Prostate gland (tissue), 2 donors: ENCODE results near the gene PSKH1. TPM values are rescaled to one million over a fixed set of nuclear protein-coding genes. Genes with fewer than 3 reads are reported as not detected.

Source experiments
- DNase-seq: peaks from one replicate; pipeline ENCODE4 v3.0.0-alpha.2; 2019; ENCODE audit warnings: low spot score
- H3K27ac ChIP-seq, 2 donors: fragments of 200-600 bp; sonication (generic); 2 replicates each; pipeline ENCODE4 v1.5.1; 2017 to 2019
- H3K27me3 ChIP-seq: fragments of 200-600 bp; sonication (generic); replicated peaks from 2 replicates; pipeline ENCODE4 v1.5.1; 2019; ENCODE audit not compliant: insufficient read depth
- H3K36me3 ChIP-seq, 2 donors: fragments of 200-600 bp; sonication (generic); 1 replicate in 1 of 2; 2 replicates in 1 of 2; pipeline versions ENCODE4 v1.5.1 to v1.8.1; 2017 to 2019
- H3K4me1 ChIP-seq: fragments of 200-600 bp; sonication (generic); replicated peaks from 2 replicates; pipeline ENCODE4 v1.5.1; 2019
- H3K4me3 ChIP-seq, 2 donors: fragments of 200-600 bp; sonication (generic); 2 replicates each; pipeline ENCODE4 v1.5.1; 2017 to 2019
- H3K9me3 ChIP-seq: fragments of 200-600 bp; sonication (generic); 2 replicates; pipeline ENCODE4 v1.5.1; 2017
- CTCF ChIP-seq, 4 experiments: fragments of 200-600 bp in 2 of 4; fragments of 450-650 bp in 2 of 4; sonication (generic) in 2 of 4; IDR thresholded peaks; 1 replicate in 3 of 4; 2 replicates in 1 of 4; pipeline ENCODE4 v1.5.1; 2016 to 2019; ENCODE audit warnings: antibody characterized with exemption in 4 of 4, mild to moderate bottlenecking in 2 of 4, moderate library complexity in 2 of 4
- POLR2A ChIP-seq: fragments of 450-650 bp; IDR thresholded peaks from one replicate; pipeline ENCODE4 v1.6.1; 2016; ENCODE audit warnings: antibody characterized with exemption, mild to moderate bottlenecking
- POLR2AphosphoS5 ChIP-seq: sonication (generic); formaldehyde crosslinking; IDR thresholded peaks from one replicate; pipeline ENCODE4 v1.6.1; 2017; ENCODE audit warnings: antibody characterized with exemption
- WGBS: methylation state at CpG from one replicate; pipeline ENCODE4 v1.1.5; 2018; 5-methylcytosine and 5-hydroxymethylcytosine counted together
- intact Hi-C: fragments of 100-400 bp; cut with DNase I; formaldehyde crosslinking; loops from one replicate; pipeline ENCODE4 v1.14.2; 2022
- total RNA-seq, 2 donors: library from RNA; depleted of rRNA; stranded (reverse); fragments of >200 nt; gene quantifications; one replicate each; pipeline ENCODE4 v1.1.0, GENCODE V29; 2016

Gene PSKH1
- total RNA-seq, 2 donors from 2014 or later: 16.7 to 53.2 TPM

GRCh38 chr16:67922221-67922620 is 29.2 kb downstream of the PSKH1 start:
- Histone ChIP-seq H3K27ac (no peak overlapping the region), H3K27me3 (no peaks in the 10 kb centered on the region), H3K36me3 (no peaks in the 10 kb centered on the region), H3K4me1 (peaks cover 12% of the 10 kb centered on the region), H3K9me3 (no peaks in the 10 kb centered on the region), H3K4me3 (no peak overlapping the region)
- no peak for DNase-seq
- no peak for TF ChIP-seq POLR2A
- no peak for TF ChIP-seq POLR2AphosphoS5
- TF ChIP-seq CTCF (IDR thresholded peaks at IDR 0.05): no peak
- WGBS: 68% methylated on average over 5 of the region's 5 CpGs
- intact Hi-C loops: no loop called here

GRCh38 chr16:67922740-67923139 is 29.7 kb downstream of the PSKH1 start:
- Histone ChIP-seq H3K4me3 (no peak overlapping the region), H3K27me3 (no peaks in the 10 kb centered on the region), H3K9me3 (no peaks in the 10 kb centered on the region), H3K27ac (no peak overlapping the region), H3K36me3 (no peaks in the 10 kb centered on the region), H3K4me1 (peaks cover 12% of the 10 kb centered on the region)
- intact Hi-C loops: no loop called here
- TF ChIP-seq POLR2A: no peak
- peak; percentile 63 for TF ChIP-seq POLR2AphosphoS5
- TF ChIP-seq CTCF (IDR thresholded peaks at IDR 0.05): peak in 1 of 4 experiments; percentile 14
- DNase-seq: peak; percentile 70
- 36% methylated on average over 8 of the region's 8 CpGs for WGBS

- Histone ChIP-seq H3K4me3 (no peak overlapping the region), H3K36me3 (no peaks in the 10 kb centered on the region), H3K27ac (no peak overlapping the region), H3K4me1 (peaks cover 12% of the 10 kb centered on the region), H3K27me3 (no peaks in the 10 kb centered on the region), H3K9me3 (no peaks in the 10 kb centered on the region)
- intact Hi-C loops: no loop called here
- DNase-seq: peak; percentile 44
- 51% methylated on average over 10 of the region's 10 CpGs for WGBS
- no peak for TF ChIP-seq POLR2AphosphoS5
- no peak for TF ChIP-seq POLR2A
- no peak for TF ChIP-seq CTCF (IDR thresholded peaks at IDR 0.05)
Observed at GRCh38 chr16:67923414-67924116, 30.5 kb downstream of the PSKH1 start.

GRCh38 chr16:67924140-67924906 is 31.3 kb downstream of the PSKH1 start:
- TF ChIP-seq POLR2AphosphoS5 (no peak), CTCF (IDR thresholded peaks at IDR 0.05) (no peak)
- Histone ChIP-seq H3K27me3 (no peaks in the 10 kb centered on the region), H3K36me3 (no peaks in the 10 kb centered on the region), H3K4me1 (peaks cover 12% of the 10 kb centered on the region), H3K9me3 (no peaks in the 10 kb centered on the region), H3K4me3 (no peak overlapping the region), H3K27ac (no peak overlapping the region)
- no peak for DNase-seq
- 85% methylated on average over 10 of the region's 10 CpGs for WGBS
- intact Hi-C loops: no loop called here
